ENCODE measurements around the gene OR6B2. TPM values are rescaled to one million over a fixed set of nuclear protein-coding genes. Genes with fewer than 3 reads are reported as not detected.

The OR6B2 gene
- total and polyA plus RNA-seq, 2 experiments from 2014 or later = not detected

DNA sequence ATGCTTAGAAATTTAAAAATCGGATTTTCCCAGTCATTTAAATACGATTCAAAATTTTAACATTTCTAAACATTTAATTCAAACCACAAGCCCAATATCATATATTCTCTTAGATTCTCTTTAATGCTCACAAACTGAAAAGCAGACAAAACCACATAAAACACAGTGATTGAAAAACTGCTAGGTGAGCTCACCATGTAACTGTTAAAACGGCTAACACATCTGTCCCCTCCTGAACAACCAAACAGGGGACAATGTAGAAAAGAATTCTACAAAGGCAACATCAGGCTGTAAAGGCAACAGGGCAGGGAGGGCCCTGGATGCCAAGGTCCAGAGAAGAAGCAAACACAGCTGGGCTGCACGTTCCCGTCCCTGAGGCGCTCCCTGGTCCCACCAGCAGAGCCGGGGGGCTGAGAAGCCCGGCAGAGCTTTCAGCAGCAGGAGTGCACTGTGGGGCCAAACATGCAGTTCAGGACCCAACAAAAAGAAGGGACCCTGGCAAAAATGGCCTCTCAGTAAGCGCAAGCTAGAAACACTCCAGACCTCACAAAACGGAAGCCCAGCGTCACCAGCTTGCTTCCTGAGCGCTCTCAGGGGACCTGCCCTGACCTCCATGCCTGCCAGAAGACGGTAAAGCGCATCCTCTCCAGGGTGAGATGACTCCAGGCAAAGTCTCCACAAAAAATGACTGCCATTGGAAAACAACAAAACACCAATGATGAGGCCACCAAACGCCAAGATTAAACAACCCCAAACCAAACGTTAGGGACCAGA lies 45.6 kb downstream of the OR6B2 start:
- Histone ChIP-seq H3K4me1 (ENCODE audit: insufficient read depth) (no peaks in the 10 kb centered on the region), H3K4me3 (no peak overlapping the region), H3K79me2 (no peaks in the 10 kb centered on the region), H3K36me3 (replicated peaks; ENCODE audit: insufficient read depth, low read depth) (peaks cover 6% of the 10 kb centered on the region), H4K20me1 (ENCODE audit: insufficient read depth, poor library complexity, severe bottlenecking) (no peaks in the 10 kb centered on the region), H3K27me3 (no peaks in the 10 kb centered on the region), H2AFZ (no peak overlapping the region), H3K27ac (no peak overlapping the region), H3K4me2 (no peak overlapping the region), H3K9me3 (ENCODE audit: low read depth) (peaks cover 7% of the 10 kb centered on the region), H3K9me2 (replicated peaks; ENCODE audit: insufficient read depth) (no peaks in the 10 kb centered on the region)
- TF ChIP-seq EZH2phosphoT487 (IDR thresholded peaks at IDR 0.05; ENCODE audit: low read depth, severe bottlenecking, unreplicated experiment) (no peak), EZH2 (IDR thresholded peaks at IDR 0.05; ENCODE audit: borderline replicate concordance) (no peak)
- TF ChIP-seq, protein P1, sequence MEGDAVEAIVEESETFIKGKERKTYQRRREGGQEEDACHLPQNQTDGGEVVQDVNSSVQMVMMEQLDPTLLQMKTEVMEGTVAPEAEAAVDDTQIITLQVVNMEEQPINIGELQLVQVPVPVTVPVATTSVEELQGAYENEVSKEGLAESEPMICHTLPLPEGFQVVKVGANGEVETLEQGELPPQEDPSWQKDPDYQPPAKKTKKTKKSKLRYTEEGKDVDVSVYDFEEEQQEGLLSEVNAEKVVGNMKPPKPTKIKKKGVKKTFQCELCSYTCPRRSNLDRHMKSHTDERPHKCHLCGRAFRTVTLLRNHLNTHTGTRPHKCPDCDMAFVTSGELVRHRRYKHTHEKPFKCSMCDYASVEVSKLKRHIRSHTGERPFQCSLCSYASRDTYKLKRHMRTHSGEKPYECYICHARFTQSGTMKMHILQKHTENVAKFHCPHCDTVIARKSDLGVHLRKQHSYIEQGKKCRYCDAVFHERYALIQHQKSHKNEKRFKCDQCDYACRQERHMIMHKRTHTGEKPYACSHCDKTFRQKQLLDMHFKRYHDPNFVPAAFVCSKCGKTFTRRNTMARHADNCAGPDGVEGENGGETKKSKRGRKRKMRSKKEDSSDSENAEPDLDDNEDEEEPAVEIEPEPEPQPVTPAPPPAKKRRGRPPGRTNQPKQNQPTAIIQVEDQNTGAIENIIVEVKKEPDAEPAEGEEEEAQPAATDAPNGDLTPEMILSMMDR (IDR thresholded peaks at IDR 0.05; ENCODE audit: poor library complexity) = no peak
- 95% methylated on average over 16 of the region's 16 CpGs for WGBS (ENCODE audit: low lambda C conversion rate, missing lambda C conversion rate)
- DNase-seq (ENCODE audit: low spot score) = no peak

DNA sequence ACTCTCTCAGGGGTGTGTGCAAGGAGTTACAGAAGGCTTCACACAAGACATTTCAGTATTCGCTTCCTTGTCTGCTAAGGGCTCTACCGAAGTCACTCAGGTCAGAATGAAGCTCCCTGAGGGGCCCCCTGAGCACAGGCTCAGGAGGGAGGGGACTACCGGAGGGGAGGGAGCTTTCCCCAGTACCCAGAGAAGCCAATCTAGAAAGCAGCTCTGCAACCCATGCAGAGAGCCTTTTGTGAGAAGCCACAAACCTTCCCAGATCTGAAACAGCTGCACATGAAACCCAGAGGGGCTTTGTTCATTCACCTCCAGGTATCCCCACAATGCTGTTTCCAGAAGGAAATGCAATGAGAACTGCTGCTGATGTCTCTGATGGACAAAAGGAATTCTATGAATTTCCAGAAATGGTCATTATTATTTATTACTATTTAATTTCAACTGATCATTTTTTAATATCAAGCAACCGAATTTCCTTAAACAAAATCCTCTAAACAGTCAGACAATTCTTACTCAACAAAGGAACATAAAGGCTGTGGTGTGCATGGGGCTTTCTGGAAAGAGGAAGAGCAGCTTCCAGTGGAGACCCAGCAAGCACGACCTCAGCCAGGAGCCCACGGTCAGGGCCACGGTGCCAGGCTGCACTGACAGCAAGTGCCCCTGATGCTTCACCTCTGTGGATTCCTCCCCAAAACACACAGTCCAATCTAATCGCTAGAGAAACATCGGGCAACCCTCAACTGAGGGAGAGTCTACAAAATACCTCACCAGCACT lies 47.0 kb downstream of the OR6B2 start:
- Histone ChIP-seq H3K9me3 (ENCODE audit: low read depth) (peaks cover 7% of the 10 kb centered on the region), H2AFZ (no peak overlapping the region), H4K20me1 (ENCODE audit: insufficient read depth, poor library complexity, severe bottlenecking) (no peaks in the 10 kb centered on the region), H3K36me3 (replicated peaks; ENCODE audit: insufficient read depth, low read depth) (peaks cover 6% of the 10 kb centered on the region), H3K4me1 (ENCODE audit: insufficient read depth) (no peaks in the 10 kb centered on the region), H3K79me2 (no peaks in the 10 kb centered on the region), H3K4me3 (no peak overlapping the region), H3K4me2 (no peak overlapping the region), H3K27ac (no peak overlapping the region), H3K9me2 (replicated peaks; ENCODE audit: insufficient read depth) (no peaks in the 10 kb centered on the region), H3K27me3 (no peaks in the 10 kb centered on the region)
- 97% methylated on average over 9 of the region's 9 CpGs for WGBS (ENCODE audit: low lambda C conversion rate, missing lambda C conversion rate)
- TF ChIP-seq EZH2 (IDR thresholded peaks at IDR 0.05; ENCODE audit: borderline replicate concordance) = no peak
- TF ChIP-seq, protein P1 (IDR thresholded peaks at IDR 0.05; ENCODE audit: poor library complexity) = no peak
- TF ChIP-seq EZH2phosphoT487 (IDR thresholded peaks at IDR 0.05; ENCODE audit: low read depth, severe bottlenecking, unreplicated experiment) = no peak
- no peak for DNase-seq (ENCODE audit: low spot score)

Other genes with a start within 250 kb of the OR6B2 start
- gene NDUFA10, start 5.1 kb downstream of the OR6B2 start, total RNA-seq = 96.5 and 107 TPM in 2 replicates
- gene NDUFA10, start 5.1 kb downstream of the OR6B2 start, polyA plus RNA-seq = 142 and 165 TPM in 2 replicates
- not detected in 2 replicates for gene OR6B3, start 23.1 kb upstream of the OR6B2 start, total RNA-seq
- gene OR6B3, start 23.1 kb upstream of the OR6B2 start, polyA plus RNA-seq = not detected in 2 replicates
- 109 and 146 TPM in 2 replicates for gene COPS9, start 105.9 kb upstream of the OR6B2 start, total RNA-seq
- gene COPS9, start 105.9 kb upstream of the OR6B2 start, polyA plus RNA-seq = 253 and 300 TPM in 2 replicates
- 0.50 TPM in 1 of 2 replicates, not detected in the other for gene OTOS, start 110.2 kb upstream of the OR6B2 start, total RNA-seq
- gene OTOS, start 110.2 kb upstream of the OR6B2 start, polyA plus RNA-seq = 0.34 TPM in 1 of 2 replicates, not detected in the other